GM12875 (cell line): Measurements from ENCODE around the gene CALML5.

Experiments used
- H3K4me3 ChIP-seq: one replicate; pipeline ENCODE4 v1.5.1; 2011; ENCODE audit warnings: low read depth, low read length, control low read depth
- CTCF ChIP-seq: IDR thresholded peaks from 2 replicates; pipeline ENCODE4 v1.5.1; 2011; ENCODE audit warnings: low read depth, mild to moderate bottlenecking, control low read depth, inconsistent platforms, low read length, moderate library complexity, borderline replicate concordance; ENCODE audit not compliant: insufficient read depth

CALML5 gene

GRCh38 chr10:5538446-5538845, 39.1 kb upstream of the CALML5 start:
- TF ChIP-seq CTCF = no peak

GRCh38 chr10:5537684-5538083, 38.3 kb upstream of the CALML5 start:
- H3K4me3 ChIP-seq = no peak overlapping the region
- no peak for TF ChIP-seq CTCF

More at GRCh38 chr10:5538446-5538845, 39.1 kb upstream of the CALML5 start:
- no peak overlapping the region for H3K4me3 ChIP-seq

GRCh38 chr10:5536486-5537081, 37.2 kb upstream of the CALML5 start:
- no peak overlapping the region for H3K4me3 ChIP-seq
- TF ChIP-seq CTCF = no peak

GRCh38 chr10:5534880-5535856, 35.8 kb upstream of the CALML5 start:
- TF ChIP-seq CTCF = no peak

GRCh38 chr10:5534051-5534821, 34.9 kb upstream of the CALML5 start:
- no peak for TF ChIP-seq CTCF
- no peak overlapping the region for H3K4me3 ChIP-seq

More at GRCh38 chr10:5534880-5535856, 35.8 kb upstream of the CALML5 start:
- no peak overlapping the region for H3K4me3 ChIP-seq

GRCh38 chr10:5533098-5533731, 33.8 kb upstream of the CALML5 start:
- no peak for TF ChIP-seq CTCF
- no peak overlapping the region for H3K4me3 ChIP-seq
